Keratinocyte (primary cell): ENCODE data around the gene TMEM178A. TPM values are rescaled to one million over a fixed set of nuclear protein-coding genes. Genes with fewer than 3 reads are reported as not detected.

Experiments
- DNase-seq: peaks from one replicate; pipeline ENCODE4 v3.0.0-alpha.2; 2011; ENCODE audit warnings: low read depth, missing footprints, low spot score
- FAIRE-seq: peaks from 2 replicates; lab custom pipeline; 2011; peaks lifted over from hg19 to GRCh38; lab: Jason Lieb, UNC
- H2AFZ ChIP-seq: 2 replicates; pipeline ENCODE4 v1.6.0; 2012; ENCODE audit warnings: low read length, control low read depth, inconsistent platforms; ENCODE audit not compliant: control insufficient read depth
- H3K27ac ChIP-seq: 2 replicates; pipeline ENCODE4 v1.5.1; 2011; ENCODE audit warnings: low read length; ENCODE audit not compliant: control insufficient read depth, insufficient read depth
- H3K27me3 ChIP-seq: 3 replicates; pipeline ENCODE4 v1.6.0; 2011; ENCODE audit warnings: low read length; ENCODE audit not compliant: control insufficient read depth, insufficient read depth; ENCODE audit errors: extremely low read depth
- H3K36me3 ChIP-seq, 2 experiments: 2 replicates in 1 of 2; 3 replicates in 1 of 2; pipeline ENCODE4 v1.5.1; 2011; ENCODE audit warnings: low read length in 2 of 2, mild to moderate bottlenecking in 1 of 2; ENCODE audit not compliant: control insufficient read depth in 2 of 2, insufficient read depth in 2 of 2; ENCODE audit errors: extremely low read depth in 1 of 2
- H3K4me1 ChIP-seq: 3 replicates; pipeline ENCODE4 v1.5.1; 2011; ENCODE audit warnings: low read length; ENCODE audit not compliant: control insufficient read depth, insufficient read depth; ENCODE audit errors: extremely low read depth
- H3K4me2 ChIP-seq: 3 replicates; pipeline ENCODE4 v1.6.0; 2011; ENCODE audit warnings: low read depth, low read length; ENCODE audit not compliant: control insufficient read depth, insufficient read depth; ENCODE audit errors: extremely low read depth
- H3K4me3 ChIP-seq, 3 experiments: fragments of 200-600 bp in 1 of 3; sonication (generic) in 1 of 3; 2 replicates in 2 of 3; 3 replicates in 1 of 3; pipeline ENCODE4 v1.5.1; 2011 to 2016; ENCODE audit warnings: low read length in 3 of 3, mild to moderate bottlenecking in 3 of 3, control low read depth in 2 of 3, inconsistent platforms in 1 of 3, low read depth in 1 of 3, mixed read lengths in 1 of 3, mixed run types in 1 of 3, moderate library complexity in 1 of 3; ENCODE audit not compliant: control insufficient read depth in 2 of 3, insufficient read depth in 2 of 3; ENCODE audit errors: extremely low read depth in 1 of 3
- H3K79me2 ChIP-seq: 2 replicates; pipeline ENCODE4 v1.6.0; 2012; ENCODE audit warnings: low read length; ENCODE audit not compliant: control insufficient read depth, insufficient read depth
- H3K9ac ChIP-seq: 3 replicates; pipeline ENCODE4 v1.6.0; 2011; ENCODE audit warnings: low read length; ENCODE audit not compliant: control insufficient read depth, insufficient read depth; ENCODE audit errors: extremely low read depth
- H3K9me1 ChIP-seq: 3 replicates; pipeline ENCODE4 v1.6.0; 2011; ENCODE audit warnings: low read length; ENCODE audit not compliant: control insufficient read depth, insufficient read depth; ENCODE audit errors: extremely low read depth
- H3K9me3 ChIP-seq: 2 replicates; pipeline ENCODE4 v1.5.1; 2012; ENCODE audit warnings: low read depth, low read length; ENCODE audit not compliant: control insufficient read depth
- H4K20me1 ChIP-seq: 3 replicates; pipeline ENCODE4 v1.6.0; 2011; ENCODE audit warnings: low read length; ENCODE audit not compliant: control insufficient read depth, insufficient read depth; ENCODE audit errors: extremely low read depth
- CTCF ChIP-seq, 3 experiments: IDR thresholded peaks in 1 of 3; conservative IDR thresholded peaks in 1 of 3; optimal IDR thresholded peaks in 1 of 3; 2 replicates in 2 of 3; 3 replicates in 1 of 3; pipeline versions ENCODE3 to v1.5.1; 2011; ENCODE audit warnings: low read length in 3 of 3, mild to moderate bottlenecking in 3 of 3, moderate library complexity in 2 of 3, control low read depth in 1 of 3, inconsistent platforms in 1 of 3; ENCODE audit not compliant: insufficient read depth in 2 of 3; ENCODE audit errors: extremely low read depth in 1 of 3
- EZH2 ChIP-seq: IDR thresholded peaks from one replicate; pipeline ENCODE4 v1.6.1; 2012; ENCODE audit warnings: inconsistent platforms, mild to moderate bottlenecking, low read length, moderate library complexity
- dilution Hi-C: fragments of 300-500 bp; cut with MboI; formaldehyde crosslinking; loops from one replicate; pipeline ENCODE4 v1.7.0; 2020; ENCODE audit warnings: low sequenced_read_pairs; ENCODE audit not compliant: extremely low pct_ligation_motif_present
- polyA plus RNA-seq, 5 experiments: library from polyadenylated mRNA; depleted of rRNA in 3 of 5; stranded (reverse) in 3 of 5; stranded (forward) in 1 of 5; unstranded in 1 of 5; fragments of >200 nt; gene quantifications; 1 replicate in 1 of 5; 2 replicates in 3 of 5; 3 replicates in 1 of 5; pipeline versions ENCODE4 v1.2.1 to v1.2.3, GENCODE V29; 2011 to 2012; ENCODE audit warnings: missing spikeins in 2 of 5, low read depth in 1 of 5, low replicate concordance in 1 of 5

TMEM178A gene
- polyA plus RNA-seq, 1 donor (not counting 4 experiments of a cell fraction or from before 2014, with no cell fraction given), result 0.07 TPM

DNA sequence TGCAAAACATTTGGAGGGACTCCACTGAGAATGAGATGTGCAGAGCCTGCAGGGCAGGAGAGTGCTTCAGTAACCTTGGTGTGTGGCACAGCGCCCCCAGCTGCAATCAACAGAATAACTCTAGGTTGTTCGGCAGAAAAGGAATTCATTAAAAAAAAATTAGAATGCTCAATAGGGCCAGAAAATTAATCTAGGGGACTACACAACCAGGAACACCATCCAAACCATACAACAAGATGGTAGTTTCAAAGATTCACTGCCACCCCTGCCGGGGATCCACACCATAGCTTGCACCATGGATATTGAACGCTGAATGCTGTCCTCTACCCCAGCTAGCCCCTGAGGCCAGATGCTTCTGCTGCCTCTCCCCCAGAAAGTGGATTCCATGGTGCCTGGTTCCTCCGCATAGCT lies 63.2 kb downstream of the TMEM178A start:
- dilution Hi-C loops, result no loop called here
- no peak for DNase-seq
- peaks cover 0 to 16% of the 10 kb centered on the region in 2 experiments for H3K36me3 ChIP-seq
- no peak overlapping the region for H3K27ac ChIP-seq
- H3K4me3 ChIP-seq, result no peak overlapping the region
- no peak overlapping the region for H3K4me2 ChIP-seq
- TF ChIP-seq EZH2 (no peak), CTCF (optimal IDR thresholded peaks at IDR 0.05 in 1 of 3, IDR thresholded peaks at IDR 0.05 in 1 of 3, conservative IDR thresholded peaks at IDR 0.05 in 1 of 3; ENCODE audit: extremely low read depth in 1 of 3, insufficient read depth in 2 of 3, low read length in 3 of 3) (peak; percentile 70 to 83 (median 81))
- H3K79me2 ChIP-seq, result peaks cover 5% of the 10 kb centered on the region
- no peaks in the 10 kb centered on the region for H3K9me3 ChIP-seq
- no peaks in the 10 kb centered on the region for H3K27me3 ChIP-seq
- H3K4me1 ChIP-seq, result no peaks in the 10 kb centered on the region
- H4K20me1 ChIP-seq, result no peaks in the 10 kb centered on the region
- H3K9ac ChIP-seq, result no peak overlapping the region
- no peak overlapping the region for H2AFZ ChIP-seq
- no peaks in the 10 kb centered on the region for H3K9me1 ChIP-seq
- FAIRE-seq, result no peak

- Histone ChIP-seq H3K4me2 (no peak overlapping the region), H3K36me3 (peaks cover 0 to 19% of the 10 kb centered on the region in 2 experiments), H3K27me3 (no peaks in the 10 kb centered on the region), H3K27ac (no peak overlapping the region), H3K4me3 (no peak overlapping the region), H3K79me2 (peaks cover 9% of the 10 kb centered on the region), H3K9ac (no peak overlapping the region), H3K9me1 (no peaks in the 10 kb centered on the region), H2AFZ (no peak overlapping the region), H3K4me1 (peaks cover 9% of the 10 kb centered on the region), H3K9me3 (no peaks in the 10 kb centered on the region), H4K20me1 (no peaks in the 10 kb centered on the region)
- dilution Hi-C loops, result no loop called here
- FAIRE-seq (no peak), DNase-seq (no peak)
- TF ChIP-seq EZH2 (no peak), CTCF (optimal IDR thresholded peaks at IDR 0.05 in 1 of 3, IDR thresholded peaks at IDR 0.05 in 1 of 3, conservative IDR thresholded peaks at IDR 0.05 in 1 of 3; ENCODE audit: extremely low read depth in 1 of 3, insufficient read depth in 2 of 3, low read length in 3 of 3) (no peak)
Measured at GRCh38 chr2:39730276-39730675, 64.6 kb downstream of the TMEM178A start.
